NCI-H2081 treated with DMSO at 0.1 percent for 48 hours (cell line): ENCODE data around the gene FNBP1.

ENCODE experiments used
- DNase-seq: peaks from one replicate; lab custom pipeline; 2025; lab: John Stamatoyannopoulos, UW

Gene FNBP1

DNA sequence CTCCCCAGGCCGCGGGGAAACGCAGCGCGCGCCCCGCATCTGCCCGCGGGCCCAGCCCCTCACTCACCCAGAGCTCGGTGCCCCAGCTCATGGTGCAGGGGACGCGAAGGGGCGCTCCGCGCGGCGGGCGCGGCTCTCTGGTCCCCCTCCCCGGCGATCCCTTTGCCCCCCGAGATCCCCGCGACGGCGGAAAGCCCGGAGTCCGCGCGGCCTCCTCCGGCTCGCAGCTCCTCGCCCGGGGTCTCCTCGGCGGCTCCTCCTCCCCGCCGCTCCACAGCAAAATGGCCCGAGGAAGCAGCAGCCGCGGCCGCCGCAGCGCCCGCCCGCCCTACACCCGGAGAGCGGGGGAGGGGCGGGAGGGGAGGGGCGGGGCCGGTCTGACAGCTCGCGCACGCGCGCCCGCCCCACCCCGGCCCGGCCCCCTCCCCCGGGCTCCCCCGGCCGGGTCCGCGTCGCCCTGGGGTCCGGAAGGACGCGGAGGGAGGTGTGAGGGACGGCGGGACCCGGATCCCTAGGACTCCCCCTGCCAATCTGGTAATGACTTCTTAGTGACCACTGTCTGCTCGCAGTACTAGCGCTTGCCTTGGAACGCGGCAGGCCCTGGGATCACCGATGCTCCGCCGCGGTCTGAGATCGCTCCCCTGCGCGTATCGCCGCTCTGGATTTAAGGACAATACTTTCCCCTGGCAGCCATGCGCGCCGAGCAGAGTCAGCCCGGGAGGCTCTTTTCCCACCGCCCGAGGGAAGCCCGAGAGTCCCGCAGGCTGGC, at the start of gene FNBP1:
FNBP1 (minus strand) TSS at position 305 of the 769 bp plus-strand sequence; CDS start at position 91, 214 bp downstream.
- DNase-seq, result no peak

- DNase-seq, result no peak
Observed at GRCh38 chr9:130090915-130091314, 47.9 kb upstream of the FNBP1 start.

DNA sequence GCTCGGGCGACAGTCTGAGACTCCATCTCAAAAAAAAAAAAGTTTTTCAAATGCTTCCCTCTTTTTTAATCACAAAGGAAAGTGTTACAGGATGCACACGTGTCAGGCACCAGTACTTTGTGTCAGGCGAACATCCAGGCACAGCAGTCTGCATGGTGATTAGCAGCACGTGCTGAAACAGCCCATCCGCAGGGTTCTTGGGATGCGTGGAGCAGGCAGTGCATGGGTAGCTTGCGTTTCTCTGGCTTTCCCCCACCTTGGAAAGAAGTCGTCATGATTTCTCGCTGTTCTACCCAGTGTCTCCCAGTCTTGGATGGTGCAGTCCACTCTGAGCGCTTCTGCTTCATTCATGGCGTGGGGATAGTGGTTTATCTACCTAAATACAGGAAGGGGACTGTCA, 46.2 kb upstream of the FNBP1 start:
- no peak for DNase-seq

DNA sequence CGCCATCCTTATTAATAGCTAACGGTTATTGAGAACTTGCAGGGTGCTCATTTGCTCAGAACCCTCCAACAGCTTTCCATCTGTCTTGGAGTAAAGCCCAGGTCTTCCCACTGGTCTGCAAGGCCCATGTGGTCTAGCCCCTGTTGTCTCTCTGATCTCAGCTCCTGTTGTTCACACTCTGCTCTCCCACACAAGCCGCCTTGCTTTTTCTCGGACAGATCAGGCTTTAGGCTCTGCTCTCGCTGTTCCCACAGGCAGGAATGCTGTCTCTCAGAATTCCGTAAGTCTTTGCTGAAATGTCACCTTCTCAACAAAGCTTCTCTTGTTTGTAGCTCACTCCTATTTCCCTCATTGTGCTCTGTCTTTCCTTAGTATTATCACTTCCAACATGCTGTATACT, 45.1 kb upstream of the FNBP1 start:
- no peak for DNase-seq

DNA sequence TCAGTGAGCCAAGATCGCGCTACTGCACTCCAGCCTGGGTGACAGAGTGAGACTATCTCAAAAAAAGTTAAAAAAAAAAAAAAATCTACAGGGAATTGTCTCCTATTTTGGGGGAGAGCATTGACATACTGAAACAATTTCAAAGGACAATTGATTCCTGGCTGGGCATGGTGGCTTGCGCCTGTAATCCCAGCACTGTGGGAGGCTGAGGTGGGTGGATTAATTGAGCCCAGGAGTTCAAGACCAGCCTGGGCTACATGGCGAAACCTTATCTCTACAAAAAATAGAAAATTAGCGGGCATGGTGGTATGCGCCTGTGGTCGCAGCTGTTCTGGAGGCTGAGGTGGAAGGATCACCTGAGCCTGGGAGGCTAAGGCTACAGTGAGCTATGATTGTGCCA, 41.3 kb upstream of the FNBP1 start:
- no peak for DNase-seq

GRCh38 chr9:130078547-130078946, 35.6 kb upstream of the FNBP1 start:
- no peak for DNase-seq

DNA sequence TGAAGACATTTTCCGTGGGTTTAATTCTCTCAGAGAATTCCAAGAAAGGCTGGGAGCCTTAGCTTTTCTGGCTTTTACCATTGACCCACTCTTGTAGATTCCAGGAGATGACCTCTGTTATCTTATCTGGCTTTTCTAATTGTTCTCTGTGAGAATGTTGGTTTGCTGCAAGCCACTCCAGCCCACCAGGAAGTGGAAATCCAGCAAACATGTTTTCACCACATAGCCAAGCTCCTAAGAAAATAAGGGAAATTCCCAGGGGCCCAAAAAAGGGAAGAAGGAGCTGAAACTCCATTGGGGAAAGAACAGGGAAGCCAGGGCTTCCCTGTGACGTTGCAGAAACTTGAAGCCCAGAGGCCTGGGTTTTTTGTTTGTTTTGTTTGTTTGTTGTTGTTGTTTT, 30.4 kb upstream of the FNBP1 start:
- no peak for DNase-seq

- DNase-seq, result no peak
Observed at GRCh38 chr9:130072515-130073235, 29.7 kb upstream of the FNBP1 start.

DNA sequence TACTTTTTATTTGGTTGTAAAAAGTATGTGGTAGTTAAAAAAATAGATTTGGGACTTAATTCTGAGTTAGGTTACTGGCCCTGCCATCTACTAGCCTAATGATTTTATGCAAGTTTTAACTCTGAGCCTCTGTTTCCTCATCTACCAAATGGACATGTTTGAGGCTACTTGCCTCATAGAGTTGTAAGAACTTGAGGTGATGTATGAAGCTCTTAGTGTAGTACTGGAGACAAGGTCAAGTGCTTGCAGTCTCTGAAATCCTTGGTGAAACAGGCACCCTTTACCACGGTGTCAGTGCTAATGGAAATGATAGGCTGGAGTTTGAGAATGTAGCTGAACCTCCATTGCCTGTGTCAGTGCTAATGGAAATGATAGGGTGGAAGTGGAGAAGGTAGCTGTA, 26.1 kb upstream of the FNBP1 start:
- DNase-seq, result no peak

DNA sequence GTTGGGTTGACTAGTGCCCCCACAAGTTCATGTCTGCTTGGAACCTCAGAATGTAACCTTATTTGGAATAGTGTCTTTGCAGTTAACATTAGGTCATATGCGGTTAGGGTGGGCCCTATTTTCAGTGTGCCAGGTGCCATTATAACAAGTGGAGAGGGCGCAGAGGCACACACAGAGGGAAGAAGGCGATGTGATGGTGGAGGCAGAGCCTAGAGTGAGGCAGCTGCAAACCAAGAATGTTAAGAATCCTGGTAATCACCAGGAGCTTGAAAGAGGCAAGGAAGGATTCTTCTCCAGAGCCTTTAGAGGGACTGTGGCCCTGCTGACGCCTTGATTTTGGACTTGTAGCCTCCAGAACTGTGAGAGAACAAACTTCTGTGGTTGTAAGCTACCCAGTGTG, 21.6 kb upstream of the FNBP1 start:
- no peak for DNase-seq

DNA sequence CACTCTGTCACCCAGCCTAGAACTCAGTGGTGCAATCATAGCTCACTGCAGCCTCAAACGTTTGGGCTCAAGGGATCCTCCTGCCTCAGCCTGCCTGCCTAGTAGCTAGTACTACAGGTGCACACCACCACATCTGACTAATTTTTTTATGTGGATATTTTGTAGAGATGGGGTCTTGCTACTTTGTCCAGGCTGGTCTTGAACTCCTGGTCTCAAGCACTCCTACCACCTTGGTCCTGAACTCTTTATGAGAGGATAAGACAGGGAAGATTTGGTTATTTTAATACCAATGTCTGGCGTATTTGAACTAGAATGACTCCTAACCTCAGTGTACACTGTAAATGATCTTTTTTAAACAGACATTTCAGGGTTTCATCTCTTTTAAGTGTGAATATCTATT, 19.8 kb upstream of the FNBP1 start:
- DNase-seq, result no peak

DNA sequence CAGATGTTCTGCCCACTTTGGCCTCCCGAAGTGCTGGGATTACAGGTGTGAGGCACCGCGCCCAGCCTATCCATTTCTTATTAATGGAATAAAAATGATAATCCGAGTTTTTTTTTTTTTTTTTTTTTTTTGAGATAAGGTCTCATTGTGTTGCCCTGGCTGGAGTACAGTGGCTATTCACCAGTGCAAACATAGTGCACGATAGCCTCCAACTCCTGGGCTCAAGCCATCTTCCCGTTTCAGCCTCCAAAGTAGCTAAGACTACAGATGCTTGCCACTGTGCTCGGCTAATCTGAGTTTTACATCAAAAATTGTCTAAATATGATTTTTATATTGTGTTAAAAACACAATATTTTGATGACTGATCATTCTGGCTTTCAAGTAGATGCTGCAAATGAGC, 17.3 kb upstream of the FNBP1 start:
- DNase-seq, result no peak

- DNase-seq, result no peak
Observed at GRCh38 chr9:130058887-130059286, 15.9 kb upstream of the FNBP1 start.

DNA sequence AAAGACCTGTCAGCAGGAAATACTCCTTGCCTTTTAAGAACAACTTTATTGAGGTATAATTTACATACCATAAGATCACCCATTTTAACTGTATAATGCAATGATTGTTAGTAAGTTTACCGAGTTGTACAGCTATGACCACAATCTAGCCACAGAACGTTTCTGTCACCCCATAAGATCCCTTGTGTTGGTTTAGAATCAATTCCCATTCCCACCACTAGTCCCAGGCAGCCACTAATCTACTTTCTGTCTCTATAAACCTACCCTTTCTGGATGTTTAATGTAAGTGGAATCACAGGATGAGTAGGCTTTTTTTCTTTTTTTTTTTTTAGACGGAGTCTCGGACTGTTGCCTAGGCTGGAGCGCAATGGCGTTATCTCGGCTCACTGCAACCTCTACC, 15.2 kb upstream of the FNBP1 start:
- no peak for DNase-seq

GRCh38 chr9:130054820-130055219, 11.8 kb upstream of the FNBP1 start:
- no peak for DNase-seq

GRCh38 chr9:130054325-130054786, 11.4 kb upstream of the FNBP1 start:
- no peak for DNase-seq

- no peak for DNase-seq
Observed at GRCh38 chr9:130053504-130054324, 10.7 kb upstream of the FNBP1 start, which contains the start of gene GPR107. GPR107 (plus strand) TSS chr9:130053906; CDS start chr9:130053933, 27 bp downstream.

DNA sequence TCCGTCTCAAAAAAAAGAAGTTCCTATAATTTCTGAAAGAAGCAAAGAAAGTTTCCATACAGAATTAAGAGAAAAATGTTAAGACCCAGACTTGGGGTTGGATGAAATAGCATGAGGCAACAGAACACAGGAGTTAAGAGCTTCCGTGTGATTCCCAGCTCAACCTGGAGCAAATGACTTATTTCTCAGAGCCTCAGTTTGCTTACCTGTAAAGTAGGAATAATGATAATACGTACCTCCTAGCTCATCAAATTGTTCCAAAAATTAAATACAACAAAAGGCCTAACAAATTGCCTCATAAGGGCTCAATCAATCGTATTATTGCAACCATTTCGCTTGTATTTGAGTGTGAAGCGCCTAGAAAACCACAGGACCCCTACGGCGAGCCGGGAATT, 10.1 kb upstream of the FNBP1 start:
- DNase-seq, result no peak

GRCh38 chr9:130051855-130052254, 8.9 kb upstream of the FNBP1 start:
- no peak for DNase-seq

DNA sequence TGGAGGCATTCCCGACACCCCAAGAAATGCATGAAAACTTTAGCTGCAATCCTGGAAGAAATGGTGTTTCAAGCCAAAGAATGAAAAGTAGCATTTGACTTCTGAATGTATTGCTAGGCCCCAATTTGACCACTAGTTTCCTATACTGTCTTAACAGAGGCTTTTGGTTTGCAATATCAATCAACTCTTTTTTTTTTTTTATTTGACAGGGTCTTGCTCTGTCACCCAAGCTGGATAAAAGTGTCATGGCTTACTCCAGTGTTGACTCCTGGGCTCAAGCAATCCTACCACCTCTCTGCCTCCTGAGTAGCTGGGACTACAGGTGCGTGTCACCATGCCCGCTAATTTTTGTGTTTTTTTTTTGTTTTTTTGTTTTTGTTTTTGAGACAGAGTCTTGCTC, 7.5 kb upstream of the FNBP1 start:
- DNase-seq, result no peak

- DNase-seq, result no peak
Observed at GRCh38 chr9:130049431-130050210, 6.6 kb upstream of the FNBP1 start.
